Pancreas (tissue), 10 donors: ENCODE data around the gene NDUFC1. TPM values are rescaled to one million over a fixed set of nuclear protein-coding genes. Genes with fewer than 3 reads are reported as not detected.

Experiments used
- ATAC-seq, 4 donors: fragments of 200-7000 bp; cut with Tn5 transposase; one replicate each; pipeline versions ENCODE4 v1.8.0 to v1.9.1; 2020; ENCODE audit warnings: mild to moderate bottlenecking in 4 of 4, moderate library complexity in 4 of 4
- DNase-seq, 6 donors: peaks; one replicate each; pipeline ENCODE4 v3.0.0-alpha.2; 2020
- FAIRE-seq: peaks from 2 replicates; lab custom pipeline; 2012; peaks lifted over from hg19 to GRCh38; lab: Jason Lieb, UNC
- H3K27ac ChIP-seq, 4 donors: fragments of 200-600 bp; sonication (generic); 1 replicate in 3 of 4; 2 replicates in 1 of 4; pipeline versions ENCODE4 v1.5.0 to v1.8.0; 2020
- H3K27me3 ChIP-seq, 4 donors: fragments of 200-600 bp; one replicate each; pipeline ENCODE4 v1.8.0; 2021
- H3K36me3 ChIP-seq, 3 donors: fragments of 200-600 bp; sonication (generic) in 1 of 3; one replicate each; pipeline versions ENCODE4 v1.5.0 to v1.8.0; 2020 to 2021
- H3K4me1 ChIP-seq, 3 donors: fragments of 200-600 bp; one replicate each; pipeline ENCODE4 v1.8.0; 2021
- H3K4me3 ChIP-seq, 4 donors: fragments of 200-600 bp; sonication (generic) in 2 of 4; one replicate each; pipeline versions ENCODE4 v1.5.0 to v1.8.0; 2020 to 2021
- H3K9me3 ChIP-seq, 4 donors: fragments of 200-600 bp; one replicate each; pipeline ENCODE4 v1.8.0; 2021
- WGBS, 2 donors: extraction: QIAGEN DNeasy Blood & Tissue Kit; methylation state at CpG; one replicate each; pipeline ENCODE4 v1.1.7; 2013; 5-methylcytosine and 5-hydroxymethylcytosine counted together
- intact Hi-C, 3 donors: fragments of 100-400 bp; cut with DNase I; formaldehyde crosslinking; loops; one replicate each; pipeline versions ENCODE4 v1.11.1 to v1.14.2; 2022
- polyA plus RNA-seq, 2 donors: library from polyadenylated mRNA; stranded (reverse); fragments of 200-250 nt; gene quantifications; one replicate each; pipeline ENCODE4 v1.2.3, GENCODE V29; 2013
- total RNA-seq, 6 donors: library from RNA; stranded (reverse); fragmentation: NEBNext Ultra II Directional in 4 of 6; extraction: Animal tissue kit (Norgen Biotek cat#: 25700) in 4 of 6; gene quantifications; one replicate each; pipeline versions ENCODE4 v1.2.1 to v1.2.4, GENCODE V29; 2021 to 2023
- TF ChIP-seq, protein P1 (sequence below), 4 donors: fragments of 200-600 bp; sonication (generic) in 3 of 4; IDR thresholded peaks; one replicate each; pipeline versions ENCODE4 v1.5.0 to v1.8.0; 2021; ENCODE audit warnings: antibody characterized with exemption in 4 of 4
- donor health status: healthy with polysubstance abuse.
- donor health status: DM: no; HTN: no; CAD: no; lungs with moderate emphysema.
- donor health status: DM: no; HTN: no; CAD: no.
- donor health status: control.
- donor health status: control.
- donor health status: Bipolar disorder and iron deficiency.
- donor health status: DM: yes; HTN: yes; CAD: no.
- donor health status: DM: no; HTN: no; CAD: no.
- donor health status: DM: no; HTN: no; CAD: no.
- donor health status: DM: yes; HTN: yes; CAD: no.

Gene NDUFC1
- total and polyA plus RNA-seq, 8 donors = 19.8 to 80.6 (median 25.0) TPM

DNA sequence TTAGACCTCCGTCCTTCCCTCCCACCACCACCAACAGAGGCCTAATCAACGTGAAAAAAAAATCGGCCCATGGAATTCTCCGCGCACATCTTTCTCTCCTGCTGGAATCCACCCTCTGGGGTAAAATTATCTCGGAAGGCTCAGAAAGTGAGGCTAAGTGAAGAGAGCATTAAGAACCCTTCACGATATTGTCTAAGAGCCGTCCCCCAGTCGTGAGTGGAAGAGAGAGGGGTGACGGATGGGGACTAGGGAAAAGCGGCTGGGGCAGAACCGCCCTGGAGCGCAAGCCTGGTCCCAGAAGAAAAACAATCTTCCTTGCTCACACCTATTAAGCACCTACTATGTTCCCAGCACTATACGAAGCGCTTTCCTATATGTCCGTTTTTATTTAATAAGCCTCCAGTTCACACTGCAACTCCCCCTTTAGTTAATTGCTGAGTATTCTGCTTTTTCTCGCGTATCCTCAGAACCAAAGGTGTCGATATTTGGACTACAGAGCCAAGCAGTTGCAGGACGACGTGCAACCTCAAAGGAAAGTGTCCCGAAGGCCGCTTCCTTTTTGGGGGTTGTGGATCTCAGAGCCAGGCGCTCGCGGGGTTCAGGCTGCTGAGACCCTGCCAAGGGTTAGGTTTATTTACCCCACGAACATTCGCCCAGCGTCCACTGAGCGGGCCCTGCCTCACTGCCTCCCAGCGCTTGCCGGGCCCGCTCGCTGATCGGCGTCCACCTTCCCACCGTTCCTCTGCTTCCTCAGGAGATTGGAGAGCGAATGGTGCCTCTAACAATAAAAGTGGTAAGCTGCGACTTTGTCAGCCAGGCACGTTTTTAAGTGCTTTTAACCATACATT is 23.1 kb downstream of the NDUFC1 start:
- TF ChIP-seq, protein P1, sequence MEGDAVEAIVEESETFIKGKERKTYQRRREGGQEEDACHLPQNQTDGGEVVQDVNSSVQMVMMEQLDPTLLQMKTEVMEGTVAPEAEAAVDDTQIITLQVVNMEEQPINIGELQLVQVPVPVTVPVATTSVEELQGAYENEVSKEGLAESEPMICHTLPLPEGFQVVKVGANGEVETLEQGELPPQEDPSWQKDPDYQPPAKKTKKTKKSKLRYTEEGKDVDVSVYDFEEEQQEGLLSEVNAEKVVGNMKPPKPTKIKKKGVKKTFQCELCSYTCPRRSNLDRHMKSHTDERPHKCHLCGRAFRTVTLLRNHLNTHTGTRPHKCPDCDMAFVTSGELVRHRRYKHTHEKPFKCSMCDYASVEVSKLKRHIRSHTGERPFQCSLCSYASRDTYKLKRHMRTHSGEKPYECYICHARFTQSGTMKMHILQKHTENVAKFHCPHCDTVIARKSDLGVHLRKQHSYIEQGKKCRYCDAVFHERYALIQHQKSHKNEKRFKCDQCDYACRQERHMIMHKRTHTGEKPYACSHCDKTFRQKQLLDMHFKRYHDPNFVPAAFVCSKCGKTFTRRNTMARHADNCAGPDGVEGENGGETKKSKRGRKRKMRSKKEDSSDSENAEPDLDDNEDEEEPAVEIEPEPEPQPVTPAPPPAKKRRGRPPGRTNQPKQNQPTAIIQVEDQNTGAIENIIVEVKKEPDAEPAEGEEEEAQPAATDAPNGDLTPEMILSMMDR (IDR thresholded peaks at IDR 0.05) = no peak
- intact Hi-C loops = no loop called here
- Histone ChIP-seq H3K36me3 (no peaks in the 10 kb centered on the region), H3K4me3 (peak overlapping the region in 2 of 4 donors; percentile 23 to 39), H3K9me3 (no peaks in the 10 kb centered on the region), H3K27ac (no peak overlapping the region), H3K27me3 (peaks cover 0 to 15% (median 2%) of the 10 kb centered on the region in 4 donors), H3K4me1 (peaks cover 0 to 3% (median 0%) of the 10 kb centered on the region in 3 donors)
- 30 to 32% methylated on average over 40 of the region's 40 CpGs for WGBS, 2 donors
- ATAC-seq (peak; percentile 21 to 76 (median 60)), FAIRE-seq (no peak), DNase-seq (no peak)

DNA sequence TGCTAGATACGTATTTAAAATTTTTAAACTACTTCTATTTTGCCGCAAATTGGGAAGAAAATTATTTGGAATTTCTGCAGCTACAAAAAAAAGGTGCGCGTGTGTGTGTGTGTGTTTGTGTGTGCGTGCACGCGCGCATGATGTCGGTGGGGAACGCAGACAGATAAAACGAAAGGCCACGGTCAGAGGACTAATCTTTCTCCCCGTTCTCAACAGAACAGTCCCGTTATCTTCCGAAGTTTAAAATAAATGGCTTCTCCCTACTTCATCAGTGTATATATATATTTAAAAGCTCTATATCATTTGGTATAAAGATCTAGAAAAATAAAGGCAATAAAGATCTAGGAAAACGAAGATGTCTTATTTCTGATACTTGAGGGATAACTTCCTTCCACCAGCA is 23.8 kb downstream of the NDUFC1 start:
- Histone ChIP-seq H3K4me1 (peaks cover 0 to 3% (median 0%) of the 10 kb centered on the region in 3 donors), H3K4me3 (no peak overlapping the region), H3K27ac (no peak overlapping the region), H3K27me3 (peaks cover 0 to 15% (median 2%) of the 10 kb centered on the region in 4 donors), H3K9me3 (no peaks in the 10 kb centered on the region), H3K36me3 (no peaks in the 10 kb centered on the region)
- intact Hi-C loops = no loop called here
- 79 to 81% methylated on average over 16 of the region's 16 CpGs for WGBS, 2 donors
- no peak for ATAC-seq
- TF ChIP-seq, protein P1 (IDR thresholded peaks at IDR 0.05) = no peak
- FAIRE-seq = no peak
- no peak for DNase-seq

GRCh38 chr4:139275281-139275735 is 27.0 kb downstream of the NDUFC1 start:
- TF ChIP-seq, protein P1 (IDR thresholded peaks at IDR 0.05) = no peak
- DNase-seq (no peak), ATAC-seq (no peak), FAIRE-seq (no peak)
- intact Hi-C loops = no loop called here
- no peaks in the 10 kb centered on the region for H3K9me3 ChIP-seq
- H3K4me1 ChIP-seq = peaks cover 0 to 3% (median 0%) of the 10 kb centered on the region in 3 donors
- peaks cover 0 to 15% (median 2%) of the 10 kb centered on the region in 4 donors for H3K27me3 ChIP-seq
- H3K27ac ChIP-seq = no peak overlapping the region
- H3K4me3 ChIP-seq = no peak overlapping the region
- H3K36me3 ChIP-seq = no peaks in the 10 kb centered on the region
- WGBS, 2 donors = 86% methylated on average over 4 of the region's 4 CpGs

DNA sequence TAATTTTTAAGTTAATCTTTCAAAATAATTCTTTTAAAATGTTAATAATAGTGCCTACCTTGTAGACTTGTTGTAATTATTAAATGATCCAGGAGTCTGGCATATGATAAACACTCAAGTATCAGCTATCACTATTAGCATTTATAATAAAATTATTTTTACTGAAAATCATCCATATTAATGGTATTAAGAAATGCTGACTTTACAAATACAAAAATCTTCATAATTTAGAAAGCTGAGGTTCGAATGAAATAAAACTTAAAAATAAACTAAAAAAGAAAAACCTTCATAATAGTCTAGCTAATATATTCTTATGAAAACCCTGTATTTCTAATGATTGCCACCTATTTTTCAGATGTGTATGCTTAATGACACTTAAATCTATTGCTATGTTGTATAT is 27.5 kb downstream of the NDUFC1 start:
- WGBS, 2 donors = 90 to 96% methylated on average over 1 of the region's 1 CpG
- no peak for ATAC-seq
- no peak for FAIRE-seq
- intact Hi-C loops = no loop called here
- Histone ChIP-seq H3K4me3 (no peak overlapping the region), H3K9me3 (no peaks in the 10 kb centered on the region), H3K27ac (no peak overlapping the region), H3K36me3 (no peaks in the 10 kb centered on the region), H3K27me3 (peaks cover 0 to 15% (median 2%) of the 10 kb centered on the region in 4 donors), H3K4me1 (peaks cover 0 to 3% (median 0%) of the 10 kb centered on the region in 3 donors)
- no peak for DNase-seq
- TF ChIP-seq, protein P1 (IDR thresholded peaks at IDR 0.05) = no peak

- intact Hi-C loops = no loop called here
- no peak for DNase-seq
- ATAC-seq = no peak
- Histone ChIP-seq H3K27ac (no peak overlapping the region), H3K27me3 (peaks cover 0 to 11% (median 2%) of the 10 kb centered on the region in 4 donors), H3K4me3 (no peak overlapping the region), H3K9me3 (no peaks in the 10 kb centered on the region), H3K36me3 (no peaks in the 10 kb centered on the region), H3K4me1 (no peaks in the 10 kb centered on the region)
- TF ChIP-seq, protein P1 (IDR thresholded peaks at IDR 0.05) = no peak
- FAIRE-seq = no peak
- WGBS, 2 donors = 77 to 79% methylated on average over 1 of the region's 1 CpG
Measured at GRCh38 chr4:139273835-139274234, 28.4 kb downstream of the NDUFC1 start.
